GM21576 (cell line): ENCODE results near the gene IL17REL.
"Not testable (repeated sequence)": the region's sequence is repeated elsewhere in the genome, so short reads cannot be mapped to it uniquely, and the experiment has no call there.

Experiments
- ATAC-seq: cut with Tn5 transposase; IDR thresholded peaks from one replicate; pipeline ENCODE4 v1.9.1; 2021; ENCODE audit warnings: mild to moderate bottlenecking, moderate library complexity; ENCODE audit not compliant: unreplicated experiment

The IL17REL gene

DNA sequence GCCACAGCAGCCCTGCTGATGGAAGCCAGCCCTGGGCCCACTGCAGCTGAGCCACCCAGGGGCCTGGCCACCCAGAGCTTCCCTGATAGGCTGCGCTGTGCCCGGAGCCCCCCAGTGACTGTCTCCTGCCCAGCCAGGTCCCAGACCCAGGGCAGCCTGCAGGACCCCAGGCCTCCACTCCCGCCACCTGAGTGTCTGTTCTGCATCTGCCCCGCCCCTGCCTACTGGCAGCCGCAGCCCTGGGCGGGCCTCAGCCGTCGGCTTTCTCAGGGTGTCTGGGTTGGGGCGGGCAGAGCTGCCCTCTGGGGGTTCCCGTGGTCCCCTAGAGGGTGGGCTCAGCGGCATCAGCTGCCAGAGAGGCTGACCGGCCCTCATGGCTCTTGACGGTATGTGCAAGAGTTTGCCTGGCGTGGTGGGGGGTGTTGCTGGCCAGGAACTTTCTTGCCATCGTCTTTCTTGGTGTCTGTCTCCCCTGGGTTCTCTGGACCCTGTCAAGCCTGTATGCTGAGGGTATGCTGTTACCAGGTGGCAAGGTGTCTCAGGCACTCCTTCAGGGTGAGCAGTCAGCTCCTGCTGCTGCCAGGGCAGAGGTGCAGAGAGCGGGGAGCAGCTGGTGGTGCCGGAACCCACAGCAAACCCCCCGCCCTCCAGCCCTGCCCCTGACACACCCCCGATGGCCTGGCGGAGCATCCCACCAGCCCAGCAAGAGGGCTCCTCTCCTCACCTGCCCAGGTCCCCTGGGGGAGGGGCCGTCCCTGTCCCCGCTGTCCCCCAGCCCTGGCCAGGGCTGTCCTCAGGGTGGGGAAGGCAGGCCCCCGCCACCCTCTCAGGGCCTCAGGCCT is 64.2 kb downstream of the IL17REL start:
- no peak for ATAC-seq

DNA sequence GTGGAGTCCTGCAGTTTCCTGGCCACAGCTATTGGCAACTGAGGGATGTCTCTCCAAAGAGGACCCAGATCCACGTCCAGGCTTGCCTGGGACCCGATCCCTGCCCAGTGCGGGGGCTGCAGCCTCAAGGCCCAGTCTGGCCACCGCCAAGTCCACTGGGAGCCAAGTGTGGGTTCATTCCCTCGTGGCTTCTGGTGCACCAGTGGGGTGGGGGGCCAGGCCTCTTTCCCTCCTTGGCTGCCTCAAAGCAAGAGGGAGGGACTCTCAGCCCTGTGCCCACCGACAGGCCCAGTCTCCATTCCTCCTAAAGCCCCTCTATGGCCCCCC is 65.3 kb downstream of the IL17REL start:
- ATAC-seq: no peak

DNA sequence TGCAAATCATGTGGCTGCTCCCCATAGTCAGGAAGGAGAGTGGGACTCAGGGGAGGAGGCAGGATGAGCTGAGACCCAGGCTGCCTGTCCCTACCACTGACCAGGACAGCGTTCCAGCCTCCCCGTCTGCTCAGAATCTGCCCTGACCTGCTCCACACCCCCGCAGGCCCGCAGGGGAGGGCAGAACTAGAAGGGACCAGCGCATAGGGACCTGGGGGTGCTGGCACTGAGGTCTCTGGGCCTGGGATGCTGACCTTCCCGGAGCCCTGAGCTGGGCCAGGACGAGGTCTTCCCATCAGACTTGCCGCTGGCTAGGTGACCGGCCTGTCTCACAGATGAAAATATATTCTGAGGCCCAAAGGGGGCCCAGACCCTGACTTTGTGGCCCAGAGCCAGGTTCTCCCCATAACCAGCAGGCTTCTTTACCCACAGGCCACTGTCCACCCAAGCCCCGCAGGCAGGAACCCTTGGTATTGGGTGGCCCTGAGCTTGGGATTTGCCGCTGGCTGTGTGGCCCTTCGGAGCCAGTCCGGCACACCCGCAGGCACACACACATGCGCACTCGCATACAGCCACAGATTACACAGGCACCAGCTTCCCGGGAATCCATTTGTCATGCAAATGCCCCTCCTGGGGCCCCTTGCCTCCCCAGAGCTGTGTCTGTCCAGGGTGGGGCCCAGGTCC is 65.8 kb downstream of the IL17REL start:
- no peak for ATAC-seq

DNA sequence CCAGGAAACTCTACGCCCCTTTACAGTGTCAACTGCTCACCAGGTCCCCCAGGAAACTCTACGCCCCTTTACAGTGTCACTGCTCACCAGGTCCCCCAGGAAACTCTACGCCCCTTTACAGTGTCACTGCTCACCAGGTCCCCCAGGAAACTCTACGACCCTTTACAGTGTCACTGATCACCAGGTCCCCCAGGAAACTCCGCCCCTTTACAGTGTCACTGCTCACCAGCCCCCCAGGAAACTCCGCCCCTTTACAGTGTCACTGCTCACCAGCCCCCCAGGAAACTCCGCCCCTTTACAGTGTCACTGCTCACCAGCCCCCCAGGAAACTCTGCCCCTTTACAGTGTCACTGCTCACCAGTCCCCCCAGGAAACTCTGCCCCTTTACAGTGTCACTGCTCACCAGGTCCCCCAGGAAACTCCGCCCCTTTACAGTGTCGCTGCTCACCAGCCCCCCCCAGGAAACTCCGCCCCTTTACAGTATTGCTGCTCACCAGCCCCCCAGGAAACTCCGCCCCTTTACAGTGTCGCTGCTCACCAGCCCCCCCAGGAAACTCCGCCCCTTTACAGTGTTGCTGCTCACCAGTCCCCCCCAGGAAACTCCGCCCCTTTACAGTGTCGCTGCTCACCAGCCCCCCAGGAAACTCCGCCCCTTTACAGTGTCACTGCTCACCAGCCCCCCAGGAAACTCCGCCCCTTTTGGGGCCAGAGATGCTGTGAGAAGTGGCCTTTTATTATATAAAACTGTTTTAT is 67.3 kb downstream of the IL17REL start:
- not testable (repeated sequence) for ATAC-seq
